ENCODE measurements around the gene RNF103. TPM values are rescaled to one million over a fixed set of nuclear protein-coding genes. Genes with fewer than 3 reads are reported as not detected.

Gene RNF103
- total and polyA plus RNA-seq, 2 of the 13 experiments (the other 11 are each of a cell fraction or from before 2014, with no cell fraction given): 19.8 to 21.1 TPM

- TF ChIP-seq CREM (IDR thresholded peaks at IDR 0.05) (peak; percentile 89), CREM (CRISPR knock-in tag; IDR thresholded peaks at IDR 0.05) (no peak), ZEB1 (IDR thresholded peaks at IDR 0.05; ENCODE audit: insufficient replicate concordance, low read depth) (no peak), ZSCAN22 (CRISPR knock-in tag; IDR thresholded peaks at IDR 0.05) (no peak; the same call in 1 of the 2 replicates), ZSCAN9 (CRISPR knock-in tag; IDR thresholded peaks at IDR 0.05; ENCODE audit: borderline replicate concordance) (no peak; the same call in 1 of the 2 replicates), PHF21A (CRISPR knock-in tag; IDR thresholded peaks at IDR 0.05) (peak; percentile 85), ZNF674 (CRISPR knock-in tag; IDR thresholded peaks at IDR 0.05; ENCODE audit: low read depth) (peak; percentile 88; the same call in 1 of the 2 replicates), MAFF (IDR thresholded peaks at IDR 0.05; ENCODE audit: low read depth, low read length) (peak; percentile 69), FOXJ3 (CRISPR knock-in tag; IDR thresholded peaks at IDR 0.05; ENCODE audit: borderline replicate concordance) (0 out of 2 replicates have a peak, but pooled peaks have one; percentile 44), ARID4A (CRISPR knock-in tag; IDR thresholded peaks at IDR 0.05; ENCODE audit: borderline replicate concordance) (peak; percentile 91), ZNF329 (CRISPR knock-in tag; IDR thresholded peaks at IDR 0.05; ENCODE audit: low read depth) (peak; percentile 24; the same call in 1 of the 2 replicates), SNRNP70 (IDR thresholded peaks at IDR 0.05; ENCODE audit: low read depth, low read length) (no peak), NR2F2 (IDR thresholded peaks at IDR 0.05; ENCODE audit: borderline replicate concordance, low read depth) (peak; percentile 40; the same call in 1 of the 2 replicates), TMF1 (CRISPR knock-in tag; IDR thresholded peaks at IDR 0.05; ENCODE audit: low read depth) (0 out of 2 replicates have a peak, but pooled peaks have one; percentile 27), SMC3 (IDR thresholded peaks at IDR 0.05; ENCODE audit: low read length) (no peak), KDM1A (CRISPR knock-in tag; IDR thresholded peaks at IDR 0.05) (no peak), NFKB2 (CRISPR knock-in tag; IDR thresholded peaks at IDR 0.05; ENCODE audit: borderline replicate concordance) (no peak; the same call in 1 of the 2 replicates), FIP1L1 (IDR thresholded peaks at IDR 0.05; ENCODE audit: borderline replicate concordance, insufficient read depth, low read depth, low read length) (no peak), POLR2AphosphoS5 (IDR thresholded peaks at IDR 0.05; ENCODE audit: low read depth, low read length) (peak; percentile 82), TARDBP (CRISPR knock-in tag; IDR thresholded peaks at IDR 0.05) (peak; percentile 50; the same call in 1 of the 2 replicates), ZNF367 (CRISPR knock-in tag; IDR thresholded peaks at IDR 0.05; ENCODE audit: borderline replicate concordance) (0 out of 2 replicates have a peak, but pooled peaks have one; percentile 12), ZNF451 (CRISPR knock-in tag; IDR thresholded peaks at IDR 0.05) (peak; percentile 85; the same call in 1 of the 2 replicates), ZNF101 (CRISPR knock-in tag; IDR thresholded peaks at IDR 0.05; ENCODE audit: borderline replicate concordance, low read depth) (0 out of 2 replicates have a peak, but pooled peaks have one; percentile 8), ZNF747 (CRISPR knock-in tag; IDR thresholded peaks at IDR 0.05; ENCODE audit: borderline replicate concordance) (peak; percentile 96), SOX13 (IDR thresholded peaks at IDR 0.05) (0 out of 2 replicates have a peak, but pooled peaks have one; percentile 8), SOX13 (CRISPR knock-in tag; conservative IDR thresholded peaks at IDR 0.05 in 1 of 2, IDR thresholded peaks at IDR 0.05 in 1 of 2) (peak in 1 of 2 experiments; percentile 33; a peak in 2 of 4 replicates), ZNF460 (CRISPR knock-in tag; IDR thresholded peaks at IDR 0.05; ENCODE audit: borderline replicate concordance) (no peak), ZNF7 (CRISPR knock-in tag; IDR thresholded peaks at IDR 0.05) (no peak)
Measured at GRCh38 chr2:86562922-86563649, 60.6 kb downstream of the RNF103 start, which contains the start of gene CHMP3 (continued).

All from HepG2 (cell line).